GM10847 (cell line): ENCODE results near the gene ZNF44.

Source experiments
- POLR2A ChIP-seq: IDR thresholded peaks from 2 replicates; pipeline ENCODE4 v1.6.1; 2011; ENCODE audit not compliant: insufficient read length; ENCODE audit errors: extremely low read depth

Gene ZNF44

DNA sequence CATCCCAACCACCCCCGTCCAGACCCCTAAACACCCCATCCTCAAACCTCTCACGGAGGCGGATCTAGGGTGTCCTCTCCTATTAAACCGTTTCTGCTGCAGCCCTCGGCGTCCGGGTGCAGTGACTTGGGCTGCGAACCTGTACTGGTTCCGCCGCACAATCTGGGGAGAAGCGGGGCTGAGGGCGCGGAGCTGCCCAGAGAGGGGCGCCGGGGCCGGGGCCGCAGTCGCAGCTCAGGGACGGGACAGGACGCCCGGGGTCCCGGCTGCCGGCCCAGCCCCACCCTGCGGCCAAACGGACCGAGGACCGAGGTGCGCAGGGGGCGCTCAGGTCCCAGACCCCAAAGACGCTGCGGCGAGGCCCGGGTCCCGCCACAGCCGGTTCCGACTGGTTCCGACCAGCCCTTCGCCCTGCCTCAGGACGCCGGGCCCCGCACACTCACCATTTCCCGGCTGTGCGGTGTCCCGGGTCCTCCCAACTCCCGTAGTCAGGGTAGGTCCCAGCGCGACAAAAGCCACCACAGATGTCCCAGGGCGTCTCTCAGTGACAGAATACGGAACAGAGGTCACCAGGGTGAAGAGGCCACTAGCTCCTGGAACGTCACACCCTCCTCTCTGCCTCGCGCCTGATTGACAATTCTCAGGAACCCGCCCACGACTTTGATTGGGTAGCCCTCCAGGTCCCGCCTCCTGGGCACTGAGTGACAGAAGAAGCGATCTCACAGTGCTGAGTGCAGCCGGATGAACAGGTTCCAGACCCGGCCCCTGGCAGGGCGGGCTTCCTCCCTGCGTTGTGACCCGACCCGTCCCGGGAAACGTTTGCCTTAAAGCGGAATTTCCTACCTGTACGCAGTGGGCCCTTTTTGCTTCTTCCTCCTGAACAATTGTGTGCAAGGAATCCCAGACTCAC lies at the start of gene ZNF44:
TSS of gene ZNF44 (minus strand) at position 635 of the 910 bp plus-strand sequence. CDS start at position 446, 189 bp downstream.
- peak; percentile 65 for TF ChIP-seq POLR2A

DNA sequence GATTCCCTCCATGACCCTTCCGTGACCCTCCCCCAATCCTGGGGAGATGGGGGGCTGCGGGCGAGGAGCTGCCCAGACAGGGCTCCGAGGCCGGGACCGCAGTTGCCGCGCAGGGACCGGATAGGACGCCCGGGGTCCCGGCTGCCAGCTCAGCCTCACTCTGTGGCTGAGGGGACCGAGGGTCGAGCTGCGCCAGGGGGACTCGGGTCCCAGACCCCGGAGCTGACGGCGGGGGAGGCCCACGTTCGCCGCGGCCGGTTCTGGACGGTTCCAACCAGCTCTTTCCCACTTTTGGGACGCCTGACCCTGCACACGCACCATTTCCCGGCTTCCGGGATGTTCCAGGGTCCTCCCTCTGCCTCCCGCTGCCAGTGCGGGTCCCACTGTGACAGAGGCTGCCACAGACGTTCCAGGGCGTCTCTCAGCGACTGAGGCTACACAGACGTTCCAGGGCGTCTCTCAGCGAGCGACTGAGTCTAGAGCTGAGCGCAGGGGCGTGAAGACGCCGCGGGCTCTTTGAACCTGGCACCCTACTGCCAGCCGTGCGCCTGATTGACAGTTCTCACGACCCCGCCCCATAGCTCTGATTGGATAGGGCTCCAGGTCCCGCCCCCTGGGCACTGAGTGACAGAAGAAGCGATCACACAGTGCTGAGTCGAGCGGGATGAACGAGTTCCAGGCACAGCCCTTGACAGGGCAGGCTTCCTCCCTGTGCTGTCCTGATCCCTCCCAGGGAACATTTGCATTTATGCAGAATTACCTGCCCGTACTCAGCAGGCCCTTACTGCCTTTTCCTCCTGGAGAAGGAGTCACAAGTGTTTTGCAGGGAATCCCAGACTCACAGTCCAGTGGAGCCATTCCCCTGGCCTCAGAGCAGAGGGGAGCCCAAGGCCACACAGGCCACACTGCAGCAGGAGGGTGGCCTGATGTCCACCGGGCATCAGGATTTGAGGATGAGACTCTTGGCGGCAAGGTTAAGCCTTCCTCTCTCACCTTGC lies 38.8 kb upstream of the ZNF44 start, which contains the start of gene ZNF563:
TSS of gene ZNF563 (minus strand) at position 472 of the 998 bp plus-strand sequence. CDS start at position 321, 151 bp downstream.
- peak; percentile 96 for TF ChIP-seq POLR2A

DNA sequence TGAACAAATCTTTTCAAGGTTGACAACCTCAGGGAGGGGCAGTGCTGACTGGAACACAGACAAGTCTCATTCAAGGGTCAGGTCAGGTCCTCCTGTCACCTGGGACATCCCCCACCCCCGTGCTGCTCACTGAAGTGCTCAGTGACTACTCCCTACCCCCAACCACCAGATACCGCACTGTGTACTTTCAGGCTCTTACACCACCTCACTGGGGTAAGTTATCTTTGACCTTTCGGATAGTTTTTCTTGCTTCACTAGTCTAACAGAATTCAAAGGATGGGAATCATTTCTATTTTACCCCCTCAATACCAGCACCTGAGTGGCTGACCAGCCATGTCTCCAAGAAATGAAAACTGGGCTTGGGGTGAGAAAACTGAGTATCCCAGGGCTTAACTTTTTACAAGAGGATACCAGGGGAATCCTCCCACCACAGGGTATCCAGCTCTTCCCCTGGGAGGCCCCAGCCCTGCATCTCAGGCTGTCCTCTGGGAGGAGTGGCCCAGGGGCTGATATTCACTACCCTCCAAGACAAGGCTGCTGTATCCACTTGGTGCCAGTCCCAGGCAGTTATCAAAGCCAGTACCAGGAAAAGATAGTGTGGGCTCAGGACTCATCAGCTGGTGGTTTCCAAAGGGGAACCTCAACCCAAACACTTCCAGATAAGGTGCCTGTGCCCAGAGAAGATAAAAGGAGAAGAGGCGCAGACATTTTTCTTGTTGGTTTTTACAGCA lies 36.7 kb upstream of the ZNF44 start:
- TF ChIP-seq POLR2A, result no peak

DNA sequence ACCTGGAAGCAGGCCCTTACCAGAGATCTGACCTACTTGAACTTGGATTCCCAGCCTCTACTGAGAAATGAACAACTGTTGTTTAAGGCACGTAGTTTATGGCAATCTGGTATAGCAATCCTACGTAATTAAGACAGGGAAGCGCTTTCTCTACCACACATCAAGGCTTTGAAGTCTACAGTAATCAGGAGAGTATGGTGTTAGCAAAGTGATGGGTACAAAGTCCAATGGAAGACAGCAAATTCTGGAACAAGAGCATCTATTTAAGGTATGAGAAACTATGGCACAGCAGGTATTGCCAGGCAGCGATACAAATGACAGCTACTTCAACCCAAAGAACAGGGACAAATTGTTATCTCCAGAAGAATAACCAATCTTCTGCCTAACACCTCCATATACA lies 35.7 kb upstream of the ZNF44 start:
- no peak for TF ChIP-seq POLR2A

DNA sequence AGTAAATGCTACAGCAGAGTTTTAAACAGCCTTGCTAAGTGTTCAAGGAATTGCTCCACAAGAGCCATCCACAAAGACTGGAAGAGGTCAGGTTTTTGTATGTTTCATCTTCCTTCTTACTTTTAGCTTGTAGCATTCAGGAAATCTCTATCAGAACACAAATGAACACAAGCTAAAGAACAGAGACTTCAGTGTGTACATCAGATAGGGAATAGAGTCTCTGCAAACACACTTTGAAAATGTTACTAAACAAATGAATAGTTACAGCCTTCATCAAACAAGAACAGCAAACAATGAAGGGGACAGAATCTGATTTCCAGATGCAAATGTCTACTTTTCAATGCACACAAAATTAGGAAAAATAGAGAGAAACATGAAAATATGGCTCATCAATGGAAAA lies 31.0 kb upstream of the ZNF44 start:
- TF ChIP-seq POLR2A, result no peak

DNA sequence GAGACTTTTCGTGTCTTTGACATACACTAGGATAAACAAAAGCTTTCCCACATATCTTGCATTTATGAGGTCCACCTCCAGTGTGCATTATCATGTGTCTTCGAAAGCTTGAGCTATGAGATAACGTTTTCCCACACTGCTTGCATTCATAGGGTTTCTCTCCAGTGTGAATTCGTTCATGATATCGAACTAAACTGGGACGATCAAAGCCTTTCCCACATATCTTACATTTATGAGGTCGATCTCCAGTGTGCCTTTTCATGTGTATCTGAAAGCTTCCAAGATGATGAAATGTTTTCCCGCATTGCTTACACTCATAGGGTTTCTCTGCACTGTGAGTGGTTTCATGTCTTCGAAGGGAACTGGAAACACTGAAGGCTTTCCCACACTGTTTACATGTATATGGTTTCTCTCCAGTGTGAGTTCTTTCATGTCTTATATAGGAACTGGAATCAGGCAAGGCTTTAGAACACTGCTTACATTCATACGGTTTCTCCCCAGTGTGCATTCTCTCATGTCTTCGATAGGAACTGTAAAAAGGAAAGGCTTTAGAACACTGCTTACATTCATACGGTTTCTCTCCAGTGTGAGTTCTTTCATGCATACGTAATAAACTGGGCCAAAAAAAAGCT lies 24.2 kb upstream of the ZNF44 start:
- no peak for TF ChIP-seq POLR2A

DNA sequence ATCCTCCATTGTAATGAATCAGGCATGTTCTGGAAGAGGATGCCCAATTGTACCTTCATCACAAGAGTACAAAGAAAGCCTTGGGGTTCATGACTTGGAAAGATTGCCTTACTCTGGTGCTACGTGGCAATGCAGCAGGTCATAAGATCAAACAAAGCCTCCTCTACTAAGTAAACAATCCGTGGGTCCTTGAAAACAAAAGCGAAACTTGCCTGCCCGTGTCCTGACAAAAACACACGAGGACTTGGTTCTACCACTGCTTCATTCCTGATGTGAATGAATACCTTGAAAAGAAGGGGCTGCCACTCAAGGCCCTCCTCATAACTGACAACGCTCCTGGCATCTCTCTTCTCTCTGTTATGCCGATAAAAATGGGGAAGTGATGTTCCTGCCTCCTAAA lies 19.9 kb upstream of the ZNF44 start:
- no peak for TF ChIP-seq POLR2A

DNA sequence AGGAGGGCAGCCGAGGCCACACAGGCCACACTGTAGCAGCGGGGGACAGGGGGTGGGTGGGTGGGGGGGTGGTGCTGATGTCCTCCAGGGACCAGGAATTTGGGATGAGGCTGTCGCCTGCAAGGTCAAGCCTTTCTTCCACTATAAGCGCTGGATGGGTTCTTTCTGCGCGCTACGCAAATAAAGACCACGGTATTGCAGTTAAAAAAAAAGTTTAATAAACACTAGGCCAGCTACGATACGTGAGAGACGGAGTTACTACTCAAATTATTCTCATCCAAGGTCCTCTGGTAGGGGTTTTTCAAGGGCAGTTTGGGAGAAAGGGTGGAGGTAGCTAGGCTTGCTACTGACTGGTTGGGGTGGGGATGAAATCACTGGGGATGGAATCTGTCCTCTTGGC lies 508 bp upstream of the ZNF44 start:
- TF ChIP-seq POLR2A, result no peak

DNA sequence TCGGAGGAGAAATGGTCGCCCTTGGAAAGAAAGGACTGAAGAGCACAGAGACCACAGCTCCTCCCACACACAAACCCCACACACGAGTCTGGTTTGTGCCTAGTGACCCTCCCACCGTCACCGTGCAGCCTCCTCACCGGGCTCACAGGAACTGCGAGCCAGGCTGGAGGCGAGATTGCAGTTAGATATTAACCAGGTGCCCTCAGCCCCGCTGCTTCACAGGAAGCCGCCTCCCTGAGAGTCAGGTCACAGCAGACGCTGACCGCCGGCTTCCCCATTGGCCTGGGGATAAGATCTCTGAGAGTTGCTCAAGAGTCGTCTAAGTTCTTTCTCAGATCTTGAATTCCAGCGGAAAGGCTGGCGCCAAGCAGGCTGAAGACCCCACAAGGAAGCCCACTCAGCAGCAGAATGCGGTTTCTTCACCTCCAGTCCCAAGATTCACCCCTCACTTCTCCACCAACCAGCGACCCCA lies 870 bp downstream of the ZNF44 start:
- TF ChIP-seq POLR2A, result peak; percentile 39

DNA sequence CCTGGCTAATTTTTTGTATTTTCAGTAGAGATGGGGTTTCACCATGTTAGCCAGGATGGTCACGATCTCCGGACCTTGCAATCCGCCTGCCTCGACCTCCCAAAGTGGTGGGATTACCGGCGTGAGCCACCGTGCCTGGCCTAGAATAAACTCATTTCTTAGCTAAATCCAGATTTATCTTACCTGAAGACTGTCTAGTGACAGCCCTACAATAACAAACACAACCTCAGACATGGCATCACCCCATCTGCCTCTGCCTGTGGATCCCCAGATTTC lies 5.0 kb downstream of the ZNF44 start:
- TF ChIP-seq POLR2A, result no peak

DNA sequence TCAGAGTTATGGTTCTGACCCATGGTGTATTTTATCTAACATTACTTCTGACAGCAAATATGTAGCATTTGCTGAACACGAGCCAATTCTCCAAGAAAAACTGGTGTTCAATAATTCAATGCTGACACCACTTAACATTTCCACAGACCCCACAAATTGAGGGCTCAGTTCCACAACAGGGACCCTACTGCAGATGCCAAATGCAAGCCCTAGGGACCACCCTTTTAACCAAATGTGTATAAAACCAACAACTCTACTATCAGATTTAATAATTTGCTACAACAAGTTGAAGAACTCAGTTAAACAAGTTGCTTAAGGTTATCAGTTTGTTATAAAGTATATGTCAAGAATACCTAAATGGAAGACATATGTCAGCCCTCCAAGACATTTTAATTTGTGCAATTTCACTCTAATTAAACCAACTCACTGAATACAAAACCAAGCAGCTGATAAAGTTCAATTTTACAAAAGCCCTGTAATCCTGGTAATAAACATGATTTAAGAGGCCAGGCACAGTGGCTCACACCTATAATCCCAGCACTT lies 6.7 kb downstream of the ZNF44 start:
- TF ChIP-seq POLR2A, result no peak

DNA sequence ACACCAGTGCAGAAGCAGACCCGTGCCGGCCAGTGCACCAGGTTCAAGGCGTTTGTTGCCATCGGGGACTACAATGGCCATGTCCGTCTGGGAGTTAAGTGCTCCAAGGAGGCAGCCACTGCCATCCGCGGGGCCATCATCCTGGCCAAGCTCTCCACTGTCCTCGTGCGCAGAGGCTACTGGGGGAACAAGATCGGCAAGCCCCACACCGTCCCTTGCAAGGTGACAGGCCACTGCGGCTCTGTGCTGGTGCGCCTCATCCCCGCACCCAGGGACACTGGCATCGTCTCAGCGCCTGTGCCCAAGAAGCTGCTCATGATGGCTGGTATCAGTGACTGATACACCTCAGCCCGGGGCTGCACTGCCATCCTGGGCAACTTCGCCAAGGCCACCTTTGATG lies 10.1 kb downstream of the ZNF44 start:
- TF ChIP-seq POLR2A, result no peak

DNA sequence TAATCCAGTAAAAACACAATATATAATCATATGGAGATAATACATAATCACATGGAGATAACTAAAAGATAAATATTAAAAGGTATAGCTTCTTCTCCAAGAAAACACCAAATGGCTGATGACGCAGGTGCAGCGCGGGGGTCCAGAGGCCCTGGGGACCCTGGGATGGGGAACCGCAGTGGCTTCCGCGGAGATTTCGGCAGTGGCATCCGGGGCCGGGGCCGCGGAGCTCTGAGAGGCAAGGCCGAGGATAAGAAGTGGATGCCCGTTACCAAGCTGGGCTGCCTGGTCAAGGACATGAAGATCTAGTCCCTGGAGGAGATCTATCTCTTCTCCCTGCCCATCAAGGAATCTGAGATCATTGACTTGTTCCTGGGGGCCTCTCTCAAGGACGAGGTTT lies 10.5 kb downstream of the ZNF44 start:
- no peak for TF ChIP-seq POLR2A

DNA sequence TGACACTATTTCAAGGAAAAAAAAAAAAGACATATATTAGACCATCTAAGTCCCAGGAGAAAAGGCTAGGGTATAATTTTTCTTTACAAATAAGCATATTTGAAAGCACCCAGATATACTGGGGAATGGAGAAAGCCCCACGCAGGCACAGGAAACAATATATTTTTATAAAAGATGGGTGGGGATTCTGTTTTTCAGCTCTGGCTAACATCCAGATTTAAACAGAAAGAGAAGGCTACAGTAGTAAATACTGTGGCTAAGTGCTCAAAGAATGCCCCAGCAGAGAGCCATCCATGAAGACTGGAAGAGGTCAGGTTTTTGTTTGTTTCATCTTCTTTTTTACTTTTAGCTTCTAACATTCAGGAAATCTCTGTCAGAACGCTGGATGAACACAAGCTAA lies 16.0 kb downstream of the ZNF44 start:
- TF ChIP-seq POLR2A, result no peak
